Chondrocyte (in vitro differentiated cells): Measurements from ENCODE around the gene HS6ST3. TPM values are rescaled to one million over a fixed set of nuclear protein-coding genes. Genes with fewer than 3 reads are reported as not detected.

Experiments used
- DNase-seq: peaks from one replicate; pipeline ENCODE4 v3.0.0; 2021; ENCODE audit warnings: mixed read lengths, low spot score
- H3K27ac Mint-ChIP-seq: one replicate; pipeline ENCODE4 v1.8.0; 2021; ENCODE audit warnings: mild to moderate bottlenecking, moderate library complexity, mixed read lengths; ENCODE audit not compliant: unreplicated experiment
- H3K27me3 Mint-ChIP-seq: 2 replicates; pipeline ENCODE4 v1.8.0; 2021; ENCODE audit warnings: low read depth, mixed read lengths
- H3K36me3 Mint-ChIP-seq: 2 replicates; pipeline ENCODE4 v1.8.0; 2021; ENCODE audit warnings: low read depth, mixed read lengths
- H3K4me1 Mint-ChIP-seq: 2 replicates; pipeline ENCODE4 v1.8.0; 2021; ENCODE audit warnings: low read depth, mild to moderate bottlenecking, mixed read lengths
- H3K4me3 Mint-ChIP-seq: one replicate; pipeline ENCODE4 v1.8.0; 2021; ENCODE audit warnings: mild to moderate bottlenecking, moderate library complexity, mixed read lengths; ENCODE audit not compliant: unreplicated experiment
- H3K9me3 Mint-ChIP-seq: 2 replicates; pipeline ENCODE4 v1.8.0; 2021; ENCODE audit warnings: low read depth, mixed read lengths
- total RNA-seq: library from RNA; stranded (reverse); gene quantifications from 3 replicates; pipeline ENCODE4 v1.2.1, GENCODE V29; 2021
- TF ChIP-seq, protein P1 (sequence below): fragments of 200-600 bp; sonication (generic); IDR thresholded peaks from 2 replicates; pipeline ENCODE4 v1.5.0; 2021; ENCODE audit warnings: antibody characterized with exemption, mild to moderate bottlenecking, moderate library complexity

Gene HS6ST3
- total RNA-seq, 1 donor from 2014 or later, result not detected

DNA sequence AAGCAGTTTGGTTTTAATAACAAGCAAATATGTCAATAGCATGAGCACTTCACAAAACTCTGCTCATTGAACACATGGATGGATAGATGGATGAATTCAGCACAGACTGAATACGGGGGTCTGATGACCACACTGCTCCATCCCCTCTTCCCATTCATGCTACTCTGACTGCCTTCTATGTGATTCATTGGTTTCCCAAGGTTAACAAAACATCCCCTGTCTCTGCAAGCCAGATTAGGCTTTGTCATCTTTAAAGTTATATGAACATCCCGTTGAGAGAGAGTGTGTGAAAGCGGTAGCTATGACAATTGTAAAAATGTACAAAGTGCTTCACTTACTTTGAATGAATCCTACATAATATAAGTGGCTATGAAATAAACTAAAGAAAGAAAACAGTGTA, 651.9 kb downstream of the HS6ST3 start:
- Mint-ChIP-seq H3K27ac (no peak overlapping the region), H3K9me3 (no peaks in the 10 kb centered on the region), H3K4me3 (no peak overlapping the region), H3K27me3 (peaks cover 19% of the 10 kb centered on the region), H3K4me1 (no peaks in the 10 kb centered on the region), H3K36me3 (no peaks in the 10 kb centered on the region)
- TF ChIP-seq, protein P1, sequence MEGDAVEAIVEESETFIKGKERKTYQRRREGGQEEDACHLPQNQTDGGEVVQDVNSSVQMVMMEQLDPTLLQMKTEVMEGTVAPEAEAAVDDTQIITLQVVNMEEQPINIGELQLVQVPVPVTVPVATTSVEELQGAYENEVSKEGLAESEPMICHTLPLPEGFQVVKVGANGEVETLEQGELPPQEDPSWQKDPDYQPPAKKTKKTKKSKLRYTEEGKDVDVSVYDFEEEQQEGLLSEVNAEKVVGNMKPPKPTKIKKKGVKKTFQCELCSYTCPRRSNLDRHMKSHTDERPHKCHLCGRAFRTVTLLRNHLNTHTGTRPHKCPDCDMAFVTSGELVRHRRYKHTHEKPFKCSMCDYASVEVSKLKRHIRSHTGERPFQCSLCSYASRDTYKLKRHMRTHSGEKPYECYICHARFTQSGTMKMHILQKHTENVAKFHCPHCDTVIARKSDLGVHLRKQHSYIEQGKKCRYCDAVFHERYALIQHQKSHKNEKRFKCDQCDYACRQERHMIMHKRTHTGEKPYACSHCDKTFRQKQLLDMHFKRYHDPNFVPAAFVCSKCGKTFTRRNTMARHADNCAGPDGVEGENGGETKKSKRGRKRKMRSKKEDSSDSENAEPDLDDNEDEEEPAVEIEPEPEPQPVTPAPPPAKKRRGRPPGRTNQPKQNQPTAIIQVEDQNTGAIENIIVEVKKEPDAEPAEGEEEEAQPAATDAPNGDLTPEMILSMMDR, result no peak
- DNase-seq, result no peak

DNA sequence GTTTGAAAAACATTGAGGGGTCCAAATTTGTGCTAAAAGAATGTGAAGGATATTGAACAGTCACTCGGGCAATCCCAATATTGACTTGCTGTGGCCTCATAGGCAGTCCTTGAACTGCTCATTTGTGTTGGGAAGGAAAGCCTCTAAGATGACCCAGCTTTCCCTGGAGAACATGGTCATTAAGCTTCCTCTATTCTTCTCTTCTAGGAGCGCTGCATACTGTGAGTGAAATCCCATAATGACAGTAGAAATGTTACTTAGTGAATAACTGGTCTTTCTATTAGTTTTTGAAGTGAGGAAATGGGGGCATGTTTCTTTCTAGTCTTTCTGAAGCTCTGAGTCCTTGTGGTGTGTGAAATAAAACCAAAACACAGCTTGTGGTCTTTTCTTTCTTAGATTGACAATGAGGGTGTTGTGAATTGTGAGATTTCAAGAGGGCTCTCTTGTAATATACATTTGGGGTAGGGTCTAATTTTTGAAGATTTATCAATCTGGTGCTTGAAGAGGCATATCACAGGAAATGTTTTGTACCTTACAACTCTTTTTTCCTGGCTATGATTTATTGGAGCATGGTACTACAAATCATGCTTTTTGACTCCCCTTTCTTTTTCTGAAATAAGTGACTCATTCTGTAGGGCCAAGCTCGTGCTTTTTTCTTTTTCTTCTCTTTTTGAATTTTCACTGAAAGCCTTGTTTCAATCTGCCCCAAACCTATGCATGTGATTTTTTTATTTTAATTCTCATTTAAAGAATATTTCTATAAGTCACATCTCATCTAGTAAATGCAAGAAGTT, 653.6 kb downstream of the HS6ST3 start:
- no peak for DNase-seq
- Mint-ChIP-seq H3K9me3 (no peaks in the 10 kb centered on the region), H3K4me1 (no peaks in the 10 kb centered on the region), H3K36me3 (no peaks in the 10 kb centered on the region), H3K4me3 (no peak overlapping the region), H3K27ac (no peak overlapping the region), H3K27me3 (peaks cover 22% of the 10 kb centered on the region)
- TF ChIP-seq, protein P1, result no peak

DNA sequence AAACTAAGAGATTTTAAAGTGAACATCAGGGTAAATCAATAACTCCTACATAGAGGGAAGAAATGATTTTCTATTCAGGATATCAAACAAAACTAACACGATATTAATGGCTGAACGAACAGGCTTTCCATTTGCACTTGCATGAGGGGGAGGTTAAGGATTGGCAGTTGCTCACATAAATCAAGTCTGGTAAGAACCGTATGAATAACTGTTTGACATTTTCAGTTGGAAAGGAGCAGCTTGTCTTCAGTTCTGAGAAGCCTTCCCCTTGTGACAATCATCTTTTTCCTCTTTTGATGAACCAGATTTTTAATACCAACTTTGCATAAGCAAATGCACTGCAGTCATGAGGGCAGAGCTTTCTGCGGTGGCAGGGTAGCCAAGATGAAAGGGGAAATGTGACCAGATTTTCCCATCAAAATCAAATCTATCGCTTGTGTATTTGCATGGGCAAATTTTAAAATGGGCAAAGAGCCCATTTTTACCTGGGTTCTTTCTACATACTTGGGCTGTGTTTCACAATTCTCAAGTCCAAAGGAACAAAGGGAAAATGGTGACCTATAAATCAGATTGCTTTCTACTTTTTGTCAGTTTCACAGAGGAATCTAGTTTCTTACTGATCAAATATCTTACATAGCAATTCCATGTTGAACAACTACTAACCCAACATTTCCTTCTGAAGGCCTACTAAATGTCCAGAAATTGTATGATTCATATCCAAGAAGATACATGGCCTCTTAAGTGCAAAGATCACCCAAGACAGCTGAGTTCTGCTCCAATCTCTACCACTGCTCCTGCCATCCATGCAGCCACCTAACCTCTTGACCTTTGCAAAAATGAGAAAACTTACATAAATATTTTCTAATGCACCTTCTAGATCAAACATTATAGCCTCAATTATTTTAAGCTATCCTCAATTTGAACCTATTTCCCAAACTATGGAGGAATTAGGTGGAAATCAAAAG, 654.7 kb downstream of the HS6ST3 start:
- H3K27me3 Mint-ChIP-seq, result peaks cover 22% of the 10 kb centered on the region
- no peak overlapping the region for H3K4me3 Mint-ChIP-seq
- H3K9me3 Mint-ChIP-seq, result no peaks in the 10 kb centered on the region
- no peak overlapping the region for H3K27ac Mint-ChIP-seq
- no peaks in the 10 kb centered on the region for H3K4me1 Mint-ChIP-seq
- TF ChIP-seq, protein P1, result no peak
- DNase-seq, result no peak
- H3K36me3 Mint-ChIP-seq, result no peaks in the 10 kb centered on the region

DNA sequence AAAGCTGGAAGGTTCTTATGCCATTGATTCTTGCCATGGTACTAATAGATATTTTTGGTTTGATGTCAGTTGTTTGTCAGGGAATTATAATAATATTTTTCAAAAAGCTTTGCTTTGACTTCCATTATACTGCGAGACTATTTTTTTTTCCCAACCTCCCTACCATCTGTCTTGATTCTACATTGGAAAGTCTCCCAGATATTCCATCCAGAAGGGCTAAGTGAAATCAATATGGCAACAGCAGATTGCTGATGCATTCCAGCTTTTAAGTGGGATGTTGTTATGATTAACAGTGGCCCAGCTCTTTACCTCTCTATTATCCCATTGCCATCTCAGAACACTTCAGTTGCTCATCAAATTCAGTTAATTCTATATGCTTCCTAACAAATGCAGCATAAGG, 657.0 kb downstream of the HS6ST3 start:
- H3K27ac Mint-ChIP-seq, result no peak overlapping the region
- H3K4me1 Mint-ChIP-seq, result no peaks in the 10 kb centered on the region

DNA sequence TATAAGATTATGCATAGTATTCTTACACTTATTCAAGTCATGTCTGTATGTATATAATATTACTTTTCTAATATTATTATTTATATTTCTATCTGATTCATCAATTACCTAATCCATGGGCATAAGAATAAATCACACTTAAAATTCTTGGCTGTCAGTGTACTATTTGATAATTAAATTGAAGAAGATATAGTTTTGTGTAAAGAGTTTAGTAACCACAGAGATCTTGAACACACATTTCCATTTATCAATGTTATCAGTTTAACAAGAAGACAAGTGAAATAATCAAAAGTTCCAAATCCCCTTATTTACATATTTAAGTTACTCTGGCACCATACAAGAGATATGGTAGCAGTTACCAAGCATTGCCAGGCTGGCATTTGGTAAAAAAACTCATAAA, 659.9 kb downstream of the HS6ST3 start:
- Mint-ChIP-seq H3K4me3 (no peak overlapping the region), H3K36me3 (no peaks in the 10 kb centered on the region), H3K4me1 (no peaks in the 10 kb centered on the region), H3K9me3 (no peaks in the 10 kb centered on the region), H3K27me3 (peaks cover 10% of the 10 kb centered on the region), H3K27ac (no peak overlapping the region)
- no peak for DNase-seq
- TF ChIP-seq, protein P1, result no peak

More for the DNA sequence above, 657.0 kb downstream of the HS6ST3 start:
- TF ChIP-seq, protein P1, result no peak
- peaks cover 18% of the 10 kb centered on the region for H3K27me3 Mint-ChIP-seq
- H3K36me3 Mint-ChIP-seq, result no peaks in the 10 kb centered on the region
- H3K4me3 Mint-ChIP-seq, result no peak overlapping the region
- no peaks in the 10 kb centered on the region for H3K9me3 Mint-ChIP-seq
- no peak for DNase-seq
